Suppressor macrophage (primary cell): ENCODE measurements around the gene CCDC13.
"Not testable (repeated sequence)": the region's sequence is repeated elsewhere in the genome, so short reads cannot be mapped to it uniquely, and the experiment has no call there.

Experiments used
- DNase-seq, 4 experiments: peaks; one replicate each; pipeline ENCODE4 v3.0.0-alpha.2; 2020 to 2022
- total RNA-seq, 17 experiments: gene quantifications; one replicate each; lab custom pipeline; 2026; ENCODE audit warnings: mixed read lengths in 6 of 17, inconsistent platforms in 3 of 17; lab: John Stamatoyannopoulos, UW

The CCDC13 gene, protein sequence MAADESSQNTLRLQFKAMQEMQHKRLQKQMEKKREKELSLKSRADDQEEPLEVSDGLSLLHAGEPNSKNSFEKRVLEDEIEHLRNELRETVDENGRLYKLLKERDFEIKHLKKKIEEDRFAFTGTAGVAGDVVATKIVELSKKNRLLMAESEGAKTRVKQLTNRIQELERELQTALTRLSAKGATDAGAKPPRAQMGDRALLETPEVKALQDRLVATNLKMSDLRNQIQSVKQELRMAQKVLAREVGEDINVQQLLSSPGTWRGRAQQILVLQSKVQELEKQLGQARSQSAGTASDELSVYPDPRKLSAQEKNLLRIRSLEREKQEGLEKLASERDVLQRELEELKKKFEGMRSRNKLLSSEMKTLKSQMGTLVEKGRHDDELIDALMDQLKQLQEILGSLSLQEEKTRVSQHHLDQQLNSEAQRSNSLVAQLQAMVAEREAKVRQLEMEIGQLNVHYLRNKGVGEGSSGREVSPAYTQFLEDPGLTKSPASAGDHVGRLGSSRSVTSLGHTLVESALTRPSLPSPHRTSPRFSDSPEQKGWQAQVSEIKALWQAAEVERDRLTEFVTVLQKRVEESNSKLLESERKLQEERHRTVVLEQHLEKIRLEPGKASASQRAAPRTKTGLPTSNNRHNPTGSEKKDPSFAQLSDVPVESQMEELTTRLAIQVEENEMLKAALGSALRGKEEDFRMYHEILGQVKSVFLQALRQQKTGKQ
- 0 to 0.55 (median 0.12) reads per million in 17 experiments for total RNA-seq

DNA sequence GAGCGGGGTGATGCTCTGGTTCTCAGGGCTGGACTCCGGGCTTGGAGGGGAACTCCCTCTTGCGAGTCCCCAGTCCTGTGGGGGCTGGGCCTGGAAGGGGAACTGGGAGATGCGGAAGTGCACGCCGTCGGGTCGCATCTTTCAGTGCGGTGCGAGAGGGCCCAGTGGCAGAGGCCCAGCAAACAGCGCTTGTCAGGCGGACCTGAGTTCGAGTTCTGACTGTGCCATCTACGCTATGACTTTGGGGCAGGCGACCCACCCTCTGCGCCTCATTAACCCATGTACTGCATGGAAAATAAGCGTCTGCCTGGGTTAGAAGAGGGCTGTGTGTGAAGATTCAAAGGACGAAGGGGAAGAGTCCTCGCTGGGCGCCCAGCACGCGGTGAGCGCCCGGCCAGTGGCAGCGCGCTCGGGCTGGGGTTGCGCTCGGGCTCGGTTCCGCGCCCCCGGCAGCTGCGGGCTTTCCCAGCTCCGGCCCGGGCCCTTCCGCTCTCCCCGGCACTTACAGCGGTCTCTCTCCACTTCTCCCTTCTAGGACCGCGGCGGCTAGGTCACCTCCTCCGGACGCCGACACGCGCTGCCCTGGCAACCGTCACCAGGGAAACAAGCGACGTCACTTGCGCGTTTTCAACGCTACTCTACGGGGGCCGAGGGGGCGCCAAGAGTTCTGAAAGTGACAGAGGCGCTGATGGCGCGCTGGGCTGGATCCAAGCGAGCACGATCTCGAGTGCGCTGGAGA is at the start of gene CCDC13:
TSS of gene CCDC13 (minus strand) at position 584 of the 739 bp plus-strand sequence. CDS start 14,908 bp downstream, outside the sequence.
- DNase-seq: peak; percentile 96 to 98 (median 98)

DNA sequence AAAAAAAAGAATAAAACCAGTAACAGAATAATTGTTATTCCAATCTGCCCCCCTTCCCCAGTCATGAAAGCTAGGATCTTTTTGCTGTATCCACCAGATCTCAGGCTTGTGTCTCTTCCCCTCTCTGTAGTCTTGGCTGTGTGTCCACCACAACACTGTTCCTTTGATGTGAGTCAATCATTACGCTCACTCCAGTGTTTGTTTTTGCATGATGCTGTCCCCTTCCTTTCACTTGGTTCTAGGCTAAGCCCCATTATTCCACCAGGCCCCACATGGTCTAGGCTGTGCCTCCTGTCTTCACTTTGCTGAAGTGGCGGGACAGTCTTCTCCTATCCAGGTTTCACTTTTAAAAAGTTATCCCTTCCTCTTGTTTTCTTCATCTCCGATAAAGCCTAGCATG is 49.8 kb upstream of the CCDC13 start:
- no peak for DNase-seq

DNA sequence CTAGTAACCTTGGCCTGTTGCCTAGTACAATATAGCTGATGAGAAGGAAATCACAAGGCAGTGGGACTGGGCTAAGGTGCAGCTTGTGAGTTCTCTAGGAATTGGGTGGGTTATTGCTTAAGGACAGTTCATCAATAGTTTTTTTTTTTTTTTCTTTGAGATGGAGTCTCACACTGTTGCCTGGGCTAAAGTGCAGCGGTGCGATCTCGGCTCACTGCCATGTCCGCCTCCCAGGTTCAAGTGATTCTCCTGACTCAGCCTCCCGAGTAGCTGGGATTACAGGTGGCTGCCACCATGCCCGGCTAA is 47.6 kb upstream of the CCDC13 start:
- DNase-seq: no peak

DNA sequence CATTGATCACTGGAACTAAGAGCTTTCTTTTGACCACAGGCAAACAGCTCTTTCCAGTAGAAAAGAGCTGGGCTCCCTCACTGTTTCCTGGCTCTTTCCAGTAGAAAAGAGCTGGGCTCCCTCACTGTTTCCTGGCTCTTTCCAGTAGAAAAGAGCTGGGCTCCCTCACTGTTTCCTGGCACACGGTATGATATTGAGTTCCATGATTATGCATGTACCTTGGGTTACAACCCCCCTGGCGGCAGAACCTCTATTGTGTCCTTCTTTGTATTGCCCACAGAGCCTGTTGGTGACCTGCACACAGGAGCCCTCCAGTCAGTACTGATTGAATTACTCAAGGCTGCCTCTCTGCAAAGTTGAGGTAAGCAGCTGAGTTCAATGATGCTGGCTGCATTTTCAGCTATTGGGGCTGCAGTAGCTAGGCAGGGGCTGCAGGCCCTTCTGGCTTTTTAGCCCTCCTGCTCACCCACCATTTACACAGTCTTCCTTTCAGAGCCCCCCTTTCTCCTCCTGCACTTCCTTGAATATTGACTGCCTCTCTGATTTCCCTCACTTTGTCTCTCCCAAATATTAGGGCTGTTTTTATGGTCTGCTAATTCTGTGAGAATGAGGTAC is 46.4 kb upstream of the CCDC13 start:
- no peak for DNase-seq

DNA sequence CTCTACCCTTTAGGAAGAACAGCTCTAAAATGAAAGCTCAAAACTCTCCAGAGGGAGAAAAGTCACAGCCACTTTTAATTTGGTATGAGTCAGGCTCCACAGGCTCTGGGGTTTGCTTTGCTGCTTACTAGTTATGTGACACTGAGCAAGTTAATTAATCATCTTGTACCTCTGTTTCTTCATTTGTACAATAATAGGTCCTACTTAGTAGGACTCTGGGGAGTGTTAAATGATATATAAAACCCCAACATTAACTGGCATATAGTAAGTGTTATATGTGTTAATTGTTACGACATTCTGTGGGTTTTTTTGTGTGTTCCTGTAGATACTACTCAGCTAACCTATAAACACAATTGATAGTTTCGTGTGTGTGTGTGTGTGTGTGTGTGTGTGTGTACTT is 42.8 kb upstream of the CCDC13 start:
- no peak for DNase-seq

DNA sequence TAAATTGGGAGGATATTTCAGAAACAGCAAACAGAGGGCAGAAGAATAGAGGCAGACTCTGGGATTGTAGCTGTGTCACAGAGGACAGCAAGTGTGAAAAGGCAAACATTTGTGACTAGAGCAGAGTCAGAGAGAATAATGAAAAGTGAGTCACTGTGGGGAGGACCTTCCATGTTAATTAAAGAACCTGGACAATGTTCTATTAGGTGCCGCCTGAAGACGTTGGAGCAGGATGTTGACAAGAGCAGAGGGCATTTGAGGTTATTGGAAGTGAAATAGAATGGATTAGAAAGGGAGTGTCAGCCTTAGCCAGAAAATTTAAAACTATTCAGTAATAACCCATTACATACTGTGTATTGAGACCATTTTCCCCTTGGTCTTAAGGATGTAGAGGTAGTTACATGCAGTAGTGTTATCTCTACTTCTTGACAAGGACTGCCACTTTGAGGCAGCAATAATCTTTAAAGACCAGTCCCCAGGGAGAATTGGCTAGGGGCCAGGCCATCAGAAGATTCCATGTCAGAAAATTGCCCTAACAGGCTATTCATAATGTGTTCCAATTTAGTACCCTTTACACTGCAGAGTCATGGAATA is 42.0 kb upstream of the CCDC13 start:
- no peak for DNase-seq

DNA sequence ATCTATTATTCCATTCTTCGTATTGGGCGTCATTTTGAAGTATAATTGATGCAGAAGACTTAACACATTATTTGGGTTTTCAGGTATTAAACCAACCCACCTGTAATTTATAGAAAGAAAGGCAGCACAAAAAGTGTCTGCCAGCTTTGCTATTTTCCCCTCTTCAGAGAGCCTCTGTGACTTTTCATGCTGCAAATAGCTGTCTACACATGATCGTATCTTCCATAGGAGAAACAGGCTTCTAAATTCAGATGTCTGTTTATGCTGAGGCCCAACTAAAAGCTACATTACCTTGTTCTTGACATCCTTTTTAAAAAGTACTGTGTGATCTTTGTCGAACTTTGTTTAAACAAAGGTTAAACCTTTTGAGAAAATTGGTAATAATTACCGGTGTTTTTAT is 41.2 kb upstream of the CCDC13 start:
- DNase-seq: no peak

DNA sequence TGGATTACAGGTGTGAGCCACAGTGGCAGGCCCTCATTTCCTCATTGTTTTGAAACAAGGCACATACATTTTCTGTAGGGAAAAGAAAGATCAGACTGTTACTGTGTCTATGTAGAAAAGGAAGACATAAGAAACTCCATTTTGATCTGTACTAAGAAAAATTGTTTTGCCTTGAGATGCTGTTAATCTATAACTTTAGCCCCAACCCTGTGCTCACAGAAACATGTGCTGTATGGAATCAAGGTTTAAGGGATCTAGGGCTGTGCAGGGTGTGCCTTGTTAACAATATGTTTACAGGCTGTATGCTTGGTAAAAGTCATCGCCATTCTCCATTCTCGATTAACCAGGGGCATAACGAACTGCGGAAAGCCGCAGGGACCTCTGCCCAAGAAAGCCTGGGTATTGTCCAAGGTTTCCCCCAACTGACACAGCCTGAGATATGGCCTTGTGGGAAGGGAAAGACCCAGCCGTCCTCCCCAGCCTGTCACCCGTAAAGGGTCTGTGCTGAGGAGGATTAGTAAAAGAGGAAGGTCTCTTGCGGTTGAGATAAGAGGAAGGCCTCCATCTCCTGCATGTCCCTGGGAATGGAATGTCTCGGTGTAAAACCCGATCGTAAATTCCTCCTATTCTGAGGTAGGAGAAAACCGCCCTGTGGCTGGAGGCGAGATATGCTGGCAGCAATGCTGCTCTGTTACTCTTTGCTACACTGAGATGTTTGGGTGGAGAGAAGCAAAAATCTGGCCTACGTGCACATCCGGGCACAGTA is 38.2 kb upstream of the CCDC13 start:
- peak in 3 of 4 experiments; percentile 26 to 35 (median 33) for DNase-seq

DNA sequence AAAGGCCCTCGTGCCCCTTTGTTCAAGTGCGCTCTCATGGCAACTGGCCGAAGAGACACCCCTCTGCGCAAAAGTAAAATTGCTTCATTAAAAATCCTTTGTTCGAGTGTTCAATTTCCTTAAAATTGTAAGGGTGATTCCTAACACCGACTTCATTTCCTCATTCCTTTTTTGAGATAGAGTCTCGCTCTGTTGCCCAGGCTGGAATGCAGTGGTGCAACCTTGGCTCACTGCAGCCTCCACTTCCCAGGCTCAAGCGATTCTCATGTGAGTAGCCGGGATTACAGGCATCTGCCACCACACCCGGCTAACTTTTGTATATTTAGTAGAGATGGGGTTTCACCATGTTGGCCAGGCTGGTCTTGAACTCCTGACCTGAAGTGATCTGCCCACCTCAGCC is 37.7 kb upstream of the CCDC13 start:
- not testable (repeated sequence) for DNase-seq

DNA sequence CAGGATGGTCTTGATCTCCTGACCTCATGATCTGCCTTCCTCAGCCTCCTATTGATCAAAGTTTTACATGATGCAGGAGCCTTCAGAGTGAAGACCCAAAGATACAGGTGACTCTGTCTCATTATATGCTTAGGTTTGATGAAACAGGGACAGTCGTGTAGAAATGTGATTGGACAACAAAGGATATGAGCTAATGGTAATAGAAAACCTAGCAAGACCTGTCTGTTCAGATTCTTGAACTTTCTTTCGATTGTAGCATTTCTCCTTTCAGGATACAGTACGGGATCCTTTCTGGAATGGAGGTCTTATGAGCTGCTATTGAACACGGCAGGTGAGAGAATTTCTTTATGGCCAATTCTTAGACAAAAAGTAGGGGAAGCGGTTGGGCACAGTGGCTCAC is 36.1 kb upstream of the CCDC13 start, which contains the start of gene ACKR2:
TSS of gene ACKR2 (plus strand) at position 244 of the 400 bp plus-strand sequence. CDS start 55,058 bp downstream, outside the sequence.
- DNase-seq: no peak

DNA sequence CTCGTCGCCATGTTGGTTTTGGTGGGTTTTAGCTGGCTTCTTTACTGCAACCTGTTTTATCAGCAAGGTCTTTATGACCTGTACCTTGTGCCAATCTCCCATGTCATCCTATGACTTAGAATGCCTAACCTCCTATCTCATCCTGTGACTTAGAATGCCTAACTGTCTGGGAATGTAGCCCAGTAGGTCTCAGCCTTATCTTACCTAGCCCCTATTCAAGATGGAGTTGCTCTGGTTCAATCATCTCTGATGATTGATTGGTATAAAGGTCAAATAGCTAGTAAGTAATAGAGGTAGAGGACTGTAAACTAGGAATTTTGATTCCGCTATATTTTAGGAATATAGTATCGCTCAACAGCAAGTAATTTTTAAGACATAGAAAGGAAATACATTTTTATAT is 34.9 kb upstream of the CCDC13 start:
- no peak for DNase-seq

DNA sequence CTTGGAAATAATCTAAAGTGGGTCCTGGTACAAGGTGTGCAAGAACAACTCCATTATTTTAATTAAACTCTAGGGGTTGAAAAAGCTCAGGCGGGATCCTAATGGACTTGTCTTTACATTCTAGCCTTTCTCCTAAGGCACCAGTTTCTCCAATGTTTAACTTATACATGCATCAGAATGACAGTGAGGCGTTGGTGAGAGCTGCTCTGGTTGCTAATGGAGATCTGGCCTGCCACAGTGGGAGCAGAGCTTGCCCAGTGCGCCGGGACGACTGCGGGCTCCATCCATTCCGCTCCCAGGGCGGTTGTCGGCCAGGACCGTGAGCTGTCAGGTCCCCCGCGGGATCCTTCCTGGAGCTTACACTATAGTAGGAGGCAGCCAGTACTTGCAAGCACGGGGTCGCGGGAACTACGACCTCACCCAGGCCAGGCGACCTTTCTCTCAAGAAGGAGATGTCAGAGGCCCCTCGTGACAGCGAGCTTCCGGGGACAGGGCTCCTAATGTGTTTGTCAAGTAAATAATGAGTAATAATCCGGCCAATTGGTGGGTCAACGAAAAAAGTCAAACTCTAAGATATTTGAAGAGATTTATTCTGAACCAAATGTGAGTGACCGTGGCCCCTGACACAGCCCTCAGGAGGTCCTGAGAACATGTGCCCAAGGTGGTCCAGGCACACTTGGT is 32.2 kb upstream of the CCDC13 start:
- DNase-seq: peak; percentile 3 to 34 (median 14)

DNA sequence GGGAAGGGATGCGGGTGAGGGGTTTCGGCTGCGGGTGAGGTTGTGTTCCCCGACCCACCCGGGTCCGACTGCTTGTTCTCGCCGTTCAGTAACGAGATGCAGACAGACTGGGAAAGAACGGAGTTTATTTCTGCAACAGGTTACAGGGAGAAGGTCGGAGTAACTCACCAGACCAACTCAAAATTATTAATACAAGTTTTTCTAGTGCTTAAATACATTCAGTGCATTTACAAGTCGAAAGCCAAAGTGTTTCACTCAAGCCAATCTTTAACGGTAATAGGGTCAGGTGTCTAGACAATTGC is 31.7 kb upstream of the CCDC13 start:
- DNase-seq: no peak

DNA sequence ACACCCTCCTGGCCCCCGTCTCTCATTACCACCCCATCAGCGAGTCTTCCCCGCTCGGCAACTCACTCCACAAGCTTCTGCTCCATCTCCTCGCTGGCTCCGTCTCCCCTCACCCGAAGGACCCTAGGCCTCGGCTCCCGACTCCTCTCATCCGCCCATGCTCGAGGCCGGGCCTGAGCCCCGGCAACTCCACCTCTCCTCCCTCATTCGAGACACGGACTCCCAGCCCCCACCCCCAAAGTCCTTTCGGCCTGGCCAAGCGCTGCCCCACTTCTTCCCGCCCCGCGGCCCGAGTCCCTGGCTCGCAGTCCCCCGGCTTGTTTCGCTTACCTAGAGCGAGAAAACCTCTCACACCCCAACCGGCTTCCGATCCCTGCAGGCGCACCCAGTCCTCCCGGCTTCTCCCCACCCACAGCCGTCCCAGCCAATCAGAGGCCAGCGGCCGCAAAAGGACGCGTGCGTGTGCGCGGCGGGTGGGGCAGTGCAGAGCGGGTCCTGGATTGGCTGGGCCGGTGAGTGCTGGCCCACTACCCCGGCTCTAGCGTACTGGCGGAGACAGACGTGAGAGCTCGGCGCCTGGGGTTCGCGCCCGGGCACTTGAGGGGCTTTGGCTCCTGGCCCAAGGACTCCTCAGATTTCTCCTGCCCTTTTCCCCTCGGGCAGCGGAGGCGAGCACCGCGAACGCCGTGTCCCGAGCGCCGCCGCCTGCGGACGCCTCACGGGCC is 31.2 kb upstream of the CCDC13 start, which contains the start of gene HIGD1A:
TSS of gene HIGD1A (minus strand) at position 385 of the 725 bp plus-strand sequence. CDS start 10,237 bp downstream, outside the sequence.
- DNase-seq: peak; percentile 95 to 98 (median 97)

DNA sequence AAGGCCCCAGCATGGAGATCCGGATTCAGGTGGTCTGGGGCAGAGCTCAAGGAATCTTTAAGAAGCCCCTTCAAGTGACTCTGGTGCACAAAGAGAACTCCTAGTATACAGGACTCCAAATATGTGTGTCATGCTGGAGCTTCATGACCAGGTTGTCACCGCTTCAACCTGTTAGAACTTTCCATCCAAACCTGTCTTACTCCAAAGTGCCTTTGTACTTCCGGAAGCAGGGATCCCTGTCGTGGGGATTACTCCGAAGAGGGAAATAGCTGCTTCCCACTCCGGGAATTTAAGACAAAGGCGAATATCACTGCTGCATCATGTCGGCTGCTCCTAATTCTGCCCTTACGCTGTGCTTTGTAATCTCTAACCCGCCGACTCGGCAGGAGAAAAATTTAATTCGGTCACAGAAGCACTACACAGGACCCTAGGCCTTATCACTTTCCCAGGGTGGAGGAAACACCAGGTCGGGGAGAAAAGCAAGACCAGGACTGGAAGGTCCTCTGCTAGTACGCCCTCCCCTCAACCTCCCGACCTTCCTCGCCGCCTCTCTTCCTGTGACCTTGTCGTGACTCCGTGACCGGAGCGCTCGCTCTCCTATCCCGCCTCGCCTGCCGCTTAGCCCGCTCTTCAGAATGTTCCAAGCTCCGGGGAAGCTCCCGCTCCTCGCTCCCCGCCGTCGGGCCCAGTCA is 30.5 kb upstream of the CCDC13 start:
- peak; percentile 15 to 57 (median 38) for DNase-seq

DNA sequence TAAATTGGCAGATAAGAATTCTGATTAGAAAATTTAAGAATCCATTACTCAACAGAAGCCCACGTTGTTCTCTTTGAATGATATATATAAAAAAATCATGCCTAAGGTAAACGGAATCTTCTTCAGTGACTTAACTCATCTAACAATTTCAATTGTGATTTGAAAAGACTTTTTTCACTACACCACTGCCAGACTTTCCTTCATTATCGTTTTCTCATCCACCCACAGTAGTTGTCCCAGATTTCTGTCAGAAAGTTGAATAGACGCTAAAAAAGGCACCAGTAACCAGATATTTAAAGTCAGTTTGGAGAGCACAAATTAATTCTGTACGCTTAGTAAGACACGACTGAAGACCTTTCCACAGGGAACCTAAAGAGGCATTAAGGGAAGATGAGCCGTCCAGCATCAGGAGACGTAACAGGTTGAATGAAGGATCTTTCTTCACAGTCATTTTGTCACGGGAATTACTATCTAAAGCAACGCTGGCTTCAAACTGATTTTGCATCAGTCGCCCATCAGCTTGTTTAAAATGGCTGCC is 29.9 kb upstream of the CCDC13 start:
- no peak for DNase-seq

DNA sequence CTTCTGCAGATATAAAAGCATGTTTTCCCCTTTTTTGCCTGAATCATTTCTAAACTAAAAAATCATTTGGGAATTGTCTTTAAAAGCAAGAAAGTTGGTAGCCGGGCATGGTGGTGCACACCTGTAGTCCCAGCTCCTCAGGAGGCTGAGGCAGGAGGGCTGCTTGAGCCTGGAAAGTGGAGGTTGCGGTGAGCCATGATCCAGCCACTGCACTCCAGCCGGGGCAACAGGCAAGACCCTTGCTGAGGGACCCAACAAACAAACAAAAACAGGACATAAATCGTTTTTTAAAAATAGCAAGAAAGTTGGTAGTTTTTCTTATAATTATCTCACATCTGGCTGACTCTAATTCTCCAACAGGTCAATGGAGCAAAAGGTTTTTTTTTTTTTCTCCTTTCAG is 28.7 kb upstream of the CCDC13 start:
- DNase-seq: no peak

DNA sequence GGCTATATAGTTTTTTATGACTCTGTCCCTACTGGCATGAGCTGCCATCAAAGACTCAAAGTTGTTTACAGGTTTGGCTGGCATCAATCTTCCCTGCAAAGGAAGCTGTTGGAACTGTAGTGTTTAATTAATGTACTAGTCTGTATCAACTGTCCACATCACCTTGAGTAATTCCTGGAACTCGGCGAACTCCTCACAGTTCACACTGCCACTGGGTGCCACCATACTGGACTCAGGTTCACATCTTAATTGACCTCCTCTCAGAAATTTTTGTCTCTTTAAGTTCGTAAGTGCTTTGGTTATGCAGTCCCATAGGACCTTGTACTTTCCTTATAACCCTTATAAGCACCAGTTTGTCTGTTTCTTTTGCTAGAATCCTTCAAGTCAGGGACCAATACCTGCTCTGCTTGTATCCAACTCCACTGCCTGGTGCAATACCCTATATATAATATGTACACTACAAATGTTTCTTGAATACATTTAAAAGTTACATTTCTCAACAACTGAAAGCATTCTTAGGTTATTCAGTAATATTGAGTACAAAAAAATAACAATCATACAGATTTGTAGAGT is 28.1 kb upstream of the CCDC13 start:
- DNase-seq: no peak

DNA sequence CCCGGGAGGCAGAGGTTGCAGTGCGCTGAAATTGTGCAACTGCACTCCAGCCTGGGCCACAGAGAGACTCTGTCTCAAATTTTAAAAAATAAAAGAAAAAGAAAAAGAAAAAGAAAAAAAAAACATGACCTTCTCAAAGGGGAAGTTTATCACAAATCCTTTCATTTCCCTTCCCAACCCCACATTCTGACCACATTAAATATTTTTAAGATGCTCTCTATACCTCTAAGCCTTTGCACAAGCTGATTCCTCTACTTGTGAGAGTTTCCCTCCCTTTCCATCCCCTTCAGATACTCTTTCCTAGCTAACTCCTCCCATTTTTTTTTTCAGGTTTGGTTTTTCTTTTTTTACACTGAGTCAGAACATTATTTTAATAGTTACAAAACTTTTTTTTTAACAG is 27.2 kb upstream of the CCDC13 start:
- peak in 2 of 4 experiments; percentile 10 to 22 for DNase-seq
